ENCODE measurements around the gene SOS1. TPM values are rescaled to one million over a fixed set of nuclear protein-coding genes. Genes with fewer than 3 reads are reported as not detected.

SOS1 gene
- total RNA-seq, 1 donor from 2014 or later: 35.3 TPM

- Mint-ChIP-seq H3K4me3 (ENCODE audit: unreplicated experiment) (peak overlapping the region; percentile 97), H3K36me3 (ENCODE audit: low read depth, unreplicated experiment) (peaks cover 23% of the 10 kb centered on the region), H3K27me3 (ENCODE audit: unreplicated experiment) (peaks cover 25% of the 10 kb centered on the region), H3K9me3 (ENCODE audit: unreplicated experiment) (no peaks in the 10 kb centered on the region), H3K4me1 (ENCODE audit: unreplicated experiment) (peaks cover 39% of the 10 kb centered on the region), H3K27ac (ENCODE audit: unreplicated experiment) (peak overlapping the region; percentile 93)
- no peak for DNase-seq (ENCODE audit: low spot score)
- TF ChIP-seq CTCF (IDR thresholded peaks at IDR 0.05; ENCODE audit: unreplicated experiment): no peak
Measured at GRCh38 chr2:39118786-39119499, 1.9 kb downstream of the SOS1 start.

GRCh38 chr2:39115556-39115955 lies 5.3 kb downstream of the SOS1 start:
- no peak for TF ChIP-seq CTCF (IDR thresholded peaks at IDR 0.05; ENCODE audit: unreplicated experiment)
- DNase-seq (ENCODE audit: low spot score): no peak
- no peak overlapping the region for H3K27ac Mint-ChIP-seq (ENCODE audit: unreplicated experiment)
- H3K27me3 Mint-ChIP-seq (ENCODE audit: unreplicated experiment): peaks cover 9% of the 10 kb centered on the region
- peaks cover 24% of the 10 kb centered on the region for H3K4me1 Mint-ChIP-seq (ENCODE audit: unreplicated experiment)
- peaks cover 25% of the 10 kb centered on the region for H3K36me3 Mint-ChIP-seq (ENCODE audit: low read depth, unreplicated experiment)
- H3K9me3 Mint-ChIP-seq (ENCODE audit: unreplicated experiment): no peaks in the 10 kb centered on the region
- H3K4me3 Mint-ChIP-seq (ENCODE audit: unreplicated experiment): no peak overlapping the region

GRCh38 chr2:39114771-39115170 lies 6.1 kb downstream of the SOS1 start:
- Mint-ChIP-seq H3K4me3 (ENCODE audit: unreplicated experiment) (no peak overlapping the region), H3K27ac (ENCODE audit: unreplicated experiment) (no peak overlapping the region), H3K27me3 (ENCODE audit: unreplicated experiment) (peaks cover 9% of the 10 kb centered on the region), H3K36me3 (ENCODE audit: low read depth, unreplicated experiment) (peaks cover 25% of the 10 kb centered on the region), H3K4me1 (ENCODE audit: unreplicated experiment) (peaks cover 24% of the 10 kb centered on the region), H3K9me3 (ENCODE audit: unreplicated experiment) (no peaks in the 10 kb centered on the region)
- no peak for DNase-seq (ENCODE audit: low spot score)
- TF ChIP-seq CTCF (IDR thresholded peaks at IDR 0.05; ENCODE audit: unreplicated experiment): no peak

GRCh38 chr2:39109537-39109936 lies 11.3 kb downstream of the SOS1 start:
- Mint-ChIP-seq H3K4me3 (ENCODE audit: unreplicated experiment) (no peak overlapping the region), H3K4me1 (ENCODE audit: unreplicated experiment) (peaks cover 8% of the 10 kb centered on the region), H3K9me3 (ENCODE audit: unreplicated experiment) (no peaks in the 10 kb centered on the region), H3K27me3 (ENCODE audit: unreplicated experiment) (no peaks in the 10 kb centered on the region), H3K27ac (ENCODE audit: unreplicated experiment) (no peak overlapping the region), H3K36me3 (ENCODE audit: low read depth, unreplicated experiment) (peaks cover 6% of the 10 kb centered on the region)
- no peak for DNase-seq (ENCODE audit: low spot score)
- TF ChIP-seq CTCF (IDR thresholded peaks at IDR 0.05; ENCODE audit: unreplicated experiment): no peak

- Mint-ChIP-seq H3K27me3 (ENCODE audit: unreplicated experiment) (no peaks in the 10 kb centered on the region), H3K36me3 (ENCODE audit: low read depth, unreplicated experiment) (peaks cover 6% of the 10 kb centered on the region), H3K4me3 (ENCODE audit: unreplicated experiment) (no peak overlapping the region), H3K9me3 (ENCODE audit: unreplicated experiment) (no peaks in the 10 kb centered on the region), H3K4me1 (ENCODE audit: unreplicated experiment) (peaks cover 8% of the 10 kb centered on the region), H3K27ac (ENCODE audit: unreplicated experiment) (no peak overlapping the region)
- DNase-seq (ENCODE audit: low spot score): no peak
- no peak for TF ChIP-seq CTCF (IDR thresholded peaks at IDR 0.05; ENCODE audit: unreplicated experiment)
Measured at GRCh38 chr2:39108377-39108776, 12.5 kb downstream of the SOS1 start.
